NOMO-1 treated with DMSO at 0.1 percent for 48 hours (cell line): ENCODE data around the gene ATXN3.

ENCODE experiments used
- DNase-seq: peaks from one replicate; lab custom pipeline; 2025; ENCODE audit not compliant: unreplicated experiment; lab: John Stamatoyannopoulos, UW

Gene ATXN3

GRCh38 chr14:92106143-92106926, at the start of gene ATXN3:
TSS of gene ATXN3 (minus strand) at chr14:92106582. CDS start at chr14:92106552, 30 bp downstream.
- peak; percentile 97 for DNase-seq

- no peak for DNase-seq
These were observed 48.0 kb upstream of the ATXN3 start for GRCh38 chr14:92154283-92154942.

GRCh38 chr14:92153581-92153980, 47.2 kb upstream of the ATXN3 start:
- DNase-seq: no peak

- DNase-seq: no peak
These were observed 38.3 kb upstream of the ATXN3 start for GRCh38 chr14:92144708-92145107.

GRCh38 chr14:92143962-92144361, 37.6 kb upstream of the ATXN3 start:
- DNase-seq: no peak

- DNase-seq: no peak
These were observed 36.9 kb upstream of the ATXN3 start for GRCh38 chr14:92143309-92143708.

- peak; percentile 27 for DNase-seq
These were observed 28.9 kb upstream of the ATXN3 start for GRCh38 chr14:92135269-92135668.

GRCh38 chr14:92134456-92134855, 28.1 kb upstream of the ATXN3 start:
- no peak for DNase-seq

- no peak for DNase-seq
These were observed 16.4 kb upstream of the ATXN3 start for GRCh38 chr14:92122761-92123160.

GRCh38 chr14:92122351-92122677, 15.9 kb upstream of the ATXN3 start:
- peak; percentile 40 for DNase-seq

- DNase-seq: peak; percentile 85
These were observed 15.4 kb upstream of the ATXN3 start, which contains the start of the genes CPSF2 and NDUFB1 for GRCh38 chr14:92121670-92122350. TSS of gene CPSF2 (plus strand) at chr14:92121969. CDS start at chr14:92130985, 9,016 bp downstream. TSS of gene NDUFB1 (minus strand) at chr14:92121706. CDS start at chr14:92117637, 4,069 bp downstream.

- peak; percentile 11 for DNase-seq
These were observed 14.9 kb upstream of the ATXN3 start for GRCh38 chr14:92121207-92121669.

- DNase-seq: no peak
These were observed 3.1 kb upstream of the ATXN3 start for GRCh38 chr14:92109490-92109889.

GRCh38 chr14:92108345-92109254, 2.2 kb upstream of the ATXN3 start:
- no peak for DNase-seq

- peak; percentile 50 for DNase-seq
These were observed 564 bp downstream of the ATXN3 start for GRCh38 chr14:92105893-92106142.

- DNase-seq: peak; percentile 50
These were observed 1.1 kb downstream of the ATXN3 start for GRCh38 chr14:92105073-92105892.

- DNase-seq: peak; percentile 8
These were observed 2.9 kb downstream of the ATXN3 start for GRCh38 chr14:92103363-92103989.

GRCh38 chr14:92099802-92100201, 6.6 kb downstream of the ATXN3 start:
- no peak for DNase-seq

- DNase-seq: no peak
These were observed 13.1 kb downstream of the ATXN3 start for GRCh38 chr14:92093320-92093719.

- DNase-seq: no peak
These were observed 17.9 kb downstream of the ATXN3 start for GRCh38 chr14:92088494-92088893.
